NOMO-1 treated with dmso at 0.1 percent for 144 hours (cell line): ENCODE results near the gene AGAP1.
"Not testable (repeated sequence)": the region's sequence is repeated elsewhere in the genome, so short reads cannot be mapped to it uniquely, and the experiment has no call there.

Experiments used
- DNase-seq: peaks from one replicate; lab custom pipeline; 2025; ENCODE audit not compliant: unreplicated experiment; lab: John Stamatoyannopoulos, UW

AGAP1 gene

GRCh38 chr2:236046715-236047114, 552.9 kb downstream of the AGAP1 start:
- no peak for DNase-seq

GRCh38 chr2:236047176-236047575, 553.3 kb downstream of the AGAP1 start:
- DNase-seq: no peak

GRCh38 chr2:236047886-236048540, 554.2 kb downstream of the AGAP1 start:
- DNase-seq: no peak

GRCh38 chr2:236049981-236050380, 556.1 kb downstream of the AGAP1 start:
- DNase-seq: no peak

GRCh38 chr2:236051351-236051750, 557.5 kb downstream of the AGAP1 start:
- DNase-seq: no peak

GRCh38 chr2:236051806-236052205, 558.0 kb downstream of the AGAP1 start:
- no peak for DNase-seq

GRCh38 chr2:236052206-236052605, 558.4 kb downstream of the AGAP1 start:
- no peak for DNase-seq

- no peak for DNase-seq
These were observed 559.3 kb downstream of the AGAP1 start for GRCh38 chr2:236052926-236053821.

GRCh38 chr2:236054125-236054524, 560.3 kb downstream of the AGAP1 start:
- DNase-seq: no peak

GRCh38 chr2:236054621-236055305, 560.9 kb downstream of the AGAP1 start:
- DNase-seq: no peak

GRCh38 chr2:236055471-236055870, 561.6 kb downstream of the AGAP1 start:
- DNase-seq: no peak

- no peak for DNase-seq
These were observed 562.3 kb downstream of the AGAP1 start for GRCh38 chr2:236056141-236056540.

- DNase-seq: no peak
These were observed 563.5 kb downstream of the AGAP1 start for GRCh38 chr2:236057375-236057774.

- no peak for DNase-seq
These were observed 567.7 kb downstream of the AGAP1 start for GRCh38 chr2:236061497-236061896.

GRCh38 chr2:236061899-236062298, 568.1 kb downstream of the AGAP1 start:
- no peak for DNase-seq

GRCh38 chr2:236062806-236063205, 569.0 kb downstream of the AGAP1 start:
- DNase-seq: not testable (repeated sequence)

GRCh38 chr2:236063994-236064393, 570.2 kb downstream of the AGAP1 start:
- no peak for DNase-seq

GRCh38 chr2:236065314-236066160, 571.7 kb downstream of the AGAP1 start:
- no peak for DNase-seq

GRCh38 chr2:236070236-236070635, 576.4 kb downstream of the AGAP1 start:
- no peak for DNase-seq

- DNase-seq: no peak
These were observed 579.4 kb downstream of the AGAP1 start for GRCh38 chr2:236073246-236073645.
